Measurements from ENCODE around the gene DNAAF3.

Gene DNAAF3

GRCh38 chr19:55189403-55189835, 23.0 kb upstream of the DNAAF3 start:
- POLR2A ChIA-PET, result interaction anchor here (0.6 kb wide), 2 partner anchors 173 to 255 kb away, joined by 4 to 6 read pairs; no protein-coding TSS in a partner anchor
- Histone ChIP-seq H3K27ac (ENCODE audit: extremely low read depth, low read depth, low read length) (no peak overlapping the region), H3K4me3 (ENCODE audit: low read depth, low read length) (no peak overlapping the region), H3K4me1 (ENCODE audit: control insufficient read depth, insufficient read depth, low read length) (no peaks in the 10 kb centered on the region), H3K9me3 (ENCODE audit: control insufficient read depth, insufficient read depth, low read depth, low read length) (no peaks in the 10 kb centered on the region), H3K36me3 (ENCODE audit: control insufficient read depth in 2 of 2, insufficient read depth in 1 of 2, low read length in 2 of 2) (no peaks in the 10 kb centered on the region)
- CTCF ChIA-PET, result interaction anchor here (0.6 to 0.7 kb wide), 4 partner anchors 53 to 1132 kb away, joined by 3 to 4 read pairs (median 3); no protein-coding TSS in a partner anchor
- TF ChIP-seq ZNF175 (tag by site-specific recombination; IDR thresholded peaks at IDR 0.05), result no peak
- TF ChIP-seq, protein P1, sequence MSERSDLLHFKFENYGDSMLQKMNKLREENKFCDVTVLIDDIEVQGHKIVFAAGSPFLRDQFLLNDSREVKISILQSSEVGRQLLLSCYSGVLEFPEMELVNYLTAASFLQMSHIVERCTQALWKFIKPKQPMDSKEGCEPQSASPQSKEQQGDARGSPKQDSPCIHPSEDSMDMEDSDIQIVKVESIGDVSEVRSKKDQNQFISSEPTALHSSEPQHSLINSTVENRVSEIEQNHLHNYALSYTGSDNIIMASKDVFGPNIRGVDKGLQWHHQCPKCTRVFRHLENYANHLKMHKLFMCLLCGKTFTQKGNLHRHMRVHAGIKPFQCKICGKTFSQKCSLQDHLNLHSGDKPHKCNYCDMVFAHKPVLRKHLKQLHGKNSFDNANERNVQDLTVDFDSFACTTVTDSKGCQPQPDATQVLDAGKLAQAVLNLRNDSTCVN (tag by site-specific recombination; optimal IDR thresholded peaks at IDR 0.05), result no peak
- TF ChIP-seq TRIM28 (IDR thresholded peaks at IDR 0.05; ENCODE audit: borderline replicate concordance, low read length), result no peak

DNA sequence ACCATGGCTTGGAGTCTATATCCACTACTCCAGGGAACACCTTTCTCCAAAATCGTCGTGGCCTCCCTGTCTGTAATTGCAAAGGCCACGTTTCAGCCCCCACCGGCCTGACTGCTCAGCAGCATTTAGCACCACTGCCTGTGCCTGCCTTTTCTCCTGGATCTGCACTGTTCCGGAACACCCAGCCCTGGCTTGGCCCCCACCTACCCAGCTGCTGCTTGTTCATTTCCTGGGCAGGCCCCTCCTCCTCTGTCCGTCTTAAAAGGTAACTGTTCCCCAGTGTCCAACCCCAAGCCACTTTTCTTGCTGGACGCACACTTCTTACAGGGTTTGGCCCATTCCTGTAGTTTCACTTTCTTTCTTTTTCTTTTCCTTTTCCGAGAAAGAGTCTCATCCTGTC, 22.2 kb upstream of the DNAAF3 start:
- Histone ChIP-seq H3K4me1 (ENCODE audit: control insufficient read depth, insufficient read depth, low read length) (no peaks in the 10 kb centered on the region), H3K36me3 (ENCODE audit: control insufficient read depth in 2 of 2, insufficient read depth in 1 of 2, low read length in 2 of 2) (no peaks in the 10 kb centered on the region), H3K27ac (ENCODE audit: extremely low read depth, low read depth, low read length) (no peak overlapping the region), H3K9me3 (ENCODE audit: control insufficient read depth, insufficient read depth, low read depth, low read length) (no peaks in the 10 kb centered on the region), H3K4me3 (ENCODE audit: low read depth, low read length) (no peak overlapping the region)
- ChIA-PET CTCF (interaction anchor here (0.6 to 0.7 kb wide), 2 partner anchors 53 to 1133 kb away, joined by 3 read pairs; no protein-coding TSS in a partner anchor), POLR2A (no interaction called here)
- TF ChIP-seq ZNF600 (tag by site-specific recombination; IDR thresholded peaks at IDR 0.05) (peak; percentile 83), ZNF571 (tag by site-specific recombination; IDR thresholded peaks at IDR 0.05) (no peak)

- H3K36me3 ChIP-seq (ENCODE audit: control insufficient read depth in 2 of 2, insufficient read depth in 1 of 2, low read length in 2 of 2), result no peaks in the 10 kb centered on the region
- ChIA-PET CTCF (interaction anchor here (1.4 kb wide), 1 partner anchor 25 kb away, joined by 3 read pairs; no protein-coding TSS in a partner anchor), POLR2A (no interaction called here)
- no peaks in the 10 kb centered on the region for H3K9me3 ChIP-seq (ENCODE audit: control insufficient read depth, insufficient read depth, low read depth, low read length)
- no peak overlapping the region for H3K27ac ChIP-seq (ENCODE audit: extremely low read depth, low read depth, low read length)
- H3K4me1 ChIP-seq (ENCODE audit: control insufficient read depth, insufficient read depth, low read length), result no peaks in the 10 kb centered on the region
- H3K4me3 ChIP-seq (ENCODE audit: low read depth, low read length), result no peak overlapping the region
- TF ChIP-seq, protein P2, sequence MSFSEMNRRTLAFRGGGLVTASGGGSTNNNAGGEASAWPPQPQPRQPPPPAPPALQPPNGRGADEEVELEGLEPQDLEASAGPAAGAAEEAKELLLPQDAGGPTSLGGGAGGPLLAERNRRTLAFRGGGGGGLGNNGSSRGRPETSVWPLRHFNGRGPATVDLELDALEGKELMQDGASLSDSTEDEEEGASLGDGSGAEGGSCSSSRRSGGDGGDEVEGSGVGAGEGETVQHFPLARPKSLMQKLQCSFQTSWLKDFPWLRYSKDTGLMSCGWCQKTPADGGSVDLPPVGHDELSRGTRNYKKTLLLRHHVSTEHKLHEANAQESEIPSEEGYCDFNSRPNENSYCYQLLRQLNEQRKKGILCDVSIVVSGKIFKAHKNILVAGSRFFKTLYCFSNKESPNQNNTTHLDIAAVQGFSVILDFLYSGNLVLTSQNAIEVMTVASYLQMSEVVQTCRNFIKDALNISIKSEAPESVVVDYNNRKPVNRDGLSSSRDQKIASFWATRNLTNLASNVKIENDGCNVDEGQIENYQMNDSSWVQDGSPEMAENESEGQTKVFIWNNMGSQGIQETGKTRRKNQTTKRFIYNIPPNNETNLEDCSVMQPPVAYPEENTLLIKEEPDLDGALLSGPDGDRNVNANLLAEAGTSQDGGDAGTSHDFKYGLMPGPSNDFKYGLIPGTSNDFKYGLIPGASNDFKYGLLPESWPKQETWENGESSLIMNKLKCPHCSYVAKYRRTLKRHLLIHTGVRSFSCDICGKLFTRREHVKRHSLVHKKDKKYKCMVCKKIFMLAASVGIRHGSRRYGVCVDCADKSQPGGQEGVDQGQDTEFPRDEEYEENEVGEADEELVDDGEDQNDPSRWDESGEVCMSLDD (tag by site-specific recombination; IDR thresholded peaks at IDR 0.05), result no peak
- TF ChIP-seq ZBTB1 (tag by site-specific recombination; IDR thresholded peaks at IDR 0.05), result no peak
- TF ChIP-seq ZNF785 (tag by site-specific recombination; IDR thresholded peaks at IDR 0.05), result no peak
- no peak for TF ChIP-seq GLIS2 (tag by site-specific recombination; IDR thresholded peaks at IDR 0.05)
- TF ChIP-seq ZNF2 (tag by site-specific recombination; IDR thresholded peaks at IDR 0.05), result no peak
- TF ChIP-seq ZNF610 (tag by site-specific recombination; IDR thresholded peaks at IDR 0.05; ENCODE audit: borderline replicate concordance), result no peak
- no peak for TF ChIP-seq MYNN (tag by site-specific recombination; IDR thresholded peaks at IDR 0.05; ENCODE audit: borderline replicate concordance)
- no peak for TF ChIP-seq ZNF629 (tag by site-specific recombination; IDR thresholded peaks at IDR 0.05)
- no peak for TF ChIP-seq ZSCAN4 (tag by site-specific recombination; IDR thresholded peaks at IDR 0.05)
- TF ChIP-seq ZNF624 (tag by site-specific recombination; IDR thresholded peaks at IDR 0.05), result no peak
- no peak for TF ChIP-seq ZNF157 (tag by site-specific recombination; IDR thresholded peaks at IDR 0.05)
- TF ChIP-seq RBAK (tag by site-specific recombination; IDR thresholded peaks at IDR 0.05), result no peak
- TF ChIP-seq, protein P3, sequence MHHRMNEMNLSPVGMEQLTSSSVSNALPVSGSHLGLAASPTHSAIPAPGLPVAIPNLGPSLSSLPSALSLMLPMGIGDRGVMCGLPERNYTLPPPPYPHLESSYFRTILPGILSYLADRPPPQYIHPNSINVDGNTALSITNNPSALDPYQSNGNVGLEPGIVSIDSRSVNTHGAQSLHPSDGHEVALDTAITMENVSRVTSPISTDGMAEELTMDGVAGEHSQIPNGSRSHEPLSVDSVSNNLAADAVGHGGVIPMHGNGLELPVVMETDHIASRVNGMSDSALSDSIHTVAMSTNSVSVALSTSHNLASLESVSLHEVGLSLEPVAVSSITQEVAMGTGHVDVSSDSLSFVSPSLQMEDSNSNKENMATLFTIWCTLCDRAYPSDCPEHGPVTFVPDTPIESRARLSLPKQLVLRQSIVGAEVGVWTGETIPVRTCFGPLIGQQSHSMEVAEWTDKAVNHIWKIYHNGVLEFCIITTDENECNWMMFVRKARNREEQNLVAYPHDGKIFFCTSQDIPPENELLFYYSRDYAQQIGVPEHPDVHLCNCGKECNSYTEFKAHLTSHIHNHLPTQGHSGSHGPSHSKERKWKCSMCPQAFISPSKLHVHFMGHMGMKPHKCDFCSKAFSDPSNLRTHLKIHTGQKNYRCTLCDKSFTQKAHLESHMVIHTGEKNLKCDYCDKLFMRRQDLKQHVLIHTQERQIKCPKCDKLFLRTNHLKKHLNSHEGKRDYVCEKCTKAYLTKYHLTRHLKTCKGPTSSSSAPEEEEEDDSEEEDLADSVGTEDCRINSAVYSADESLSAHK (tag by site-specific recombination; IDR thresholded peaks at IDR 0.05), result no peak
- no peak for TF ChIP-seq OVOL3 (tag by site-specific recombination; IDR thresholded peaks at IDR 0.05)
- TF ChIP-seq ZNF626 (tag by site-specific recombination; IDR thresholded peaks at IDR 0.05), result no peak
- no peak for TF ChIP-seq ZNF658 (tag by site-specific recombination; IDR thresholded peaks at IDR 0.05)
Measured at GRCh38 chr19:55186080-55186479, 19.7 kb upstream of the DNAAF3 start.

Measured in HEK293 (cell line).